ENCODE measurements around the gene STIM1. TPM values are rescaled to one million over a fixed set of nuclear protein-coding genes. Genes with fewer than 3 reads are reported as not detected.
"Not testable (repeated sequence)": the region's sequence is repeated elsewhere in the genome, so short reads cannot be mapped to it uniquely, and the experiment has no call there.

STIM1 gene
- total RNA-seq, 2 experiments from 2014 or later: 103 to 108 TPM

DNA sequence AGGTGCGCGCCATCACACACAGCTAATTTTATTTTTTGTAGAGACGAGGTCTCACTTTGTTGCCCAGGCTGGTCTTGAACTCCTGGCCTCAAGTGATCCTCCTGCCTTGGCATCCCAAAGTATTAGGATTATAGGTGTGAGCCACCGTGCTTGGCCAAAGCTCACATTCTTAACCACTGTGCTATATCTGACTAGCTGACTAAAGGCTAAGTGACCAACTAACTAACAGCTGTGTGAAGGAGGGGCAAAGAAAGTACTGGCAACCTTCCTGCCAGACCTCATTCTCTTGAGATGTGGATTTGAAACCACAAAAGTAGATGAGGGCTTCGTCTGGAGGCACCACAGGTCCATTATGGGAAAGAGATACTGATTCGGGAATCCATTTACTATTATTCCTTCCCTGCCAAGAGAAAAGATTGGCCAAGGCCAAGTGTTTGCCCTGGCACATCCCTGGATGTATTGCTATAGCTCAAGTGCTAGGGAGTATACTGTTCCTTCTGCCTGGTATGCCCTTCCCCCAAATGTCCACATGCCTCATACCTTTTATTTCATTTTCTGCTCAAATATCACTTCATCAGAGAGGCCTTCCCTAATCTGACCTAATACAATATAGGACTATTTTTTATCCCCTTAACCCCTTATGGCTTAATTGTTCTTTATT, 186.4 kb downstream of the STIM1 start:
- no peak overlapping the region for H3K27ac Mint-ChIP-seq
- ChIA-PET CTCF (interaction anchor here (0.6 to 1.7 kb wide), 8 partner anchors 9 to 187 kb away, joined by 3 to 8 read pairs (median 4); partner anchors contain the start of gene STIM1), POLR2A (no interaction called here)
- no peak overlapping the region for H3K4me3 Mint-ChIP-seq
- H3K36me3 Mint-ChIP-seq (ENCODE audit: low read depth): peaks cover 21% of the 10 kb centered on the region
- H3K9me3 Mint-ChIP-seq: peaks cover 3% of the 10 kb centered on the region
- no peak for DNase-seq
- H3K4me1 Mint-ChIP-seq: peaks cover 12% of the 10 kb centered on the region
- H3K27me3 Mint-ChIP-seq: no peaks in the 10 kb centered on the region

DNA sequence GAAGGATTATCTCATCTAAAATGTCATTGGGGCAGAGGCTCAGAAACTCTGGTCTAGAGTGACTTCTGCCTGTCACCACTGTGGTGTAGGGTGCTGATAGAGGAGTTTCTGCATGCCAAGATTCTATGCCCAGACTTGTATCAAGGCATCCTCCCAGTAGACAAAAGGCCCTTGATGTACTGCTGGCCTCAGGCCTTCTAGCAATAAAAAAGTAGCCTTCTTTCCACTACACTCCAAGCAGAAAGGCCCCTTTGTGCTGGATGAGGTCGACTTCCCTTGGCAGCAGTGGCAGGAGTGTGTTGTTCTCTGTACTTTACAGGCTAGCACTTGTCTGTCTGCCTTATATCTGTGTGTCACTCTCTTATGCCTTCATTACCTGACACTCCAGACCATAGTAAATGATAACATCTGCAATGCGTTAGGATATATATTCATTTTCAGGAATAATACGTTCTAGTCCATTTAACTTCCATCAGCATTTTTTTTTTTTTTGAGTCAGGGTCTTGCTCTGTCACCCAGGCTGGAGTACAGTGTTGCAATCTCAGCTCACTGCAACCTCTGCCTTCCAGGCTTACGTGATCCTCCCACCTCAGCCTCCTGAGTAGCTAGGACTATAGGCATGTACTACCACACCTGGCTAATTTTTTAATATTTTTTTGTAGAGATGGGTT, 189.6 kb downstream of the STIM1 start:
- Mint-ChIP-seq H3K9me3 (peaks cover 2% of the 10 kb centered on the region), H3K4me3 (no peak overlapping the region), H3K4me1 (peaks cover 11% of the 10 kb centered on the region), H3K36me3 (ENCODE audit: low read depth) (peaks cover 27% of the 10 kb centered on the region), H3K27me3 (no peaks in the 10 kb centered on the region), H3K27ac (peak overlapping the region; percentile 44)
- ChIA-PET POLR2A (no interaction called here), CTCF (interaction anchor here (0.7 to 1.5 kb wide), 2 partner anchors 13 to 18 kb away, joined by 3 read pairs; no protein-coding TSS in a partner anchor)
- DNase-seq: no peak

DNA sequence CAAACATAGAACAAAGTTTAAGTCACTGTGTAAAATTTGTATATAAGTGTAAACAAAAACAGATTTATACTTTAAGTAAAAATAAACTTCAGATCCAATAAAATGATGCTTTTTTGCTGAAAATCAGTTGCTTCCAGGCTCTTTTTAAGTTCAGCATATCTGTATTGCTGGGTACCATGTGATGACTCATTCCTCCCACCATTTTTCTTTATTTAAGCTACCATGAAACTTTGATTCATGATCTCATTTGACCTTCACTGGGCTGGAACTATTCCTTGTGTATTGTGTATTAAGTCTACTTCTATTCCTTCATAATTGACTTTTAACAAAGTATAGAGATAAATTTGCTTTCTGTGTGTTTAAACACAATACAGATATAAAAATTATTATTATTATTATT, 192.9 kb downstream of the STIM1 start:
- Mint-ChIP-seq H3K27me3 (no peaks in the 10 kb centered on the region), H3K27ac (no peak overlapping the region), H3K36me3 (ENCODE audit: low read depth) (peaks cover 44% of the 10 kb centered on the region), H3K9me3 (peaks cover 3% of the 10 kb centered on the region), H3K4me3 (no peak overlapping the region), H3K4me1 (peaks cover 8% of the 10 kb centered on the region)
- POLR2A ChIA-PET: no interaction called here
- CTCF ChIA-PET: interaction anchor here (1.7 to 2.3 kb wide), 2 partner anchors 11 to 25 kb away, joined by 5 to 6 read pairs; no protein-coding TSS in a partner anchor
- no peak for DNase-seq

DNA sequence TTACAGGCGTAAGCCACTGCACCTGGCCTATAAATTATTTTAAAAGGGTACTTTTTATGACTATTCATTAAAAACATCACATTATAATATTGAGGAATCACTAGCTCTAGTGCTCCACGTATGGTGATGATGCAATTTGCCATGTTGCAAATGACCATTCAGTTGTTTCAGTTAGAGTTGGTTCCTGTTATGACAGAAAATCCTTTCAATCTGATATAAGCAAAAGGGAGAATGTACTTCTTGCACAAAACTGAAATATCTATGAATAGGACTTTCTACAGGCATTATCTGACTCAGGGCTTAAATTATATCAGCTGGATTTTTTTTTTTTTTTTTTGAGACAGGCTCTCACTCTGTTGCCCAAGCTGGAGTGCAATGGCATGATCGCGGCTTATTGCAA, 193.5 kb downstream of the STIM1 start:
- Mint-ChIP-seq H3K36me3 (ENCODE audit: low read depth) (peaks cover 45% of the 10 kb centered on the region), H3K27ac (no peak overlapping the region), H3K4me3 (no peak overlapping the region), H3K9me3 (peaks cover 3% of the 10 kb centered on the region), H3K27me3 (no peaks in the 10 kb centered on the region), H3K4me1 (peaks cover 6% of the 10 kb centered on the region)
- POLR2A ChIA-PET: interaction anchor here (0.6 kb wide), 1 partner anchor 10 kb away, joined by 6 read pairs; no protein-coding TSS in a partner anchor
- CTCF ChIA-PET: interaction anchor here (0.6 to 2.3 kb wide), 4 partner anchors 10 to 193 kb away, joined by 3 to 6 read pairs (median 5); partner anchors contain the start of gene STIM1
- DNase-seq: no peak

DNA sequence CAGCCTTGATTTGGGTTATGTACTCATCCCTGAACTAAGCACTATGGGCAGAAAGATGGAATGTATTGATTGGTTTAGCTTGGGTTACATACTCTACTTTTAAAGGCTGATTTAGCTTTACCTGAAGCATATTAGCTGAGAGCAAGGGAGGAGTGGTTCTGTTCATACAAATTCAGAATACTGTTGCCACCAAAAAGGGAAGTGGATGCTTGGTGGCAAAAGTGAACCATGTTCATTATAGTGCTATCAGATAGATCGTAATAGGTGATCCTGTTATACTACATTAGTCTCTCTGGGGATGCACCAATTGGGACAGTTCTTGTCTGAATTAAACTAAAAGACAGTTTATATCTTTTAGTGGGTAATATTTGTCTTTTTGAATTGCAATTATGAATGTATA, 194.7 kb downstream of the STIM1 start:
- POLR2A ChIA-PET: no interaction called here
- CTCF ChIA-PET: interaction anchor here (0.6 to 2.3 kb wide), 4 partner anchors 9 to 195 kb away, joined by 3 to 6 read pairs (median 4); partner anchors contain the start of gene STIM1
- Mint-ChIP-seq H3K27me3 (no peaks in the 10 kb centered on the region), H3K27ac (no peak overlapping the region), H3K36me3 (ENCODE audit: low read depth) (peaks cover 46% of the 10 kb centered on the region), H3K4me1 (peaks cover 4% of the 10 kb centered on the region), H3K9me3 (peaks cover 3% of the 10 kb centered on the region), H3K4me3 (no peak overlapping the region)
- no peak for DNase-seq

DNA sequence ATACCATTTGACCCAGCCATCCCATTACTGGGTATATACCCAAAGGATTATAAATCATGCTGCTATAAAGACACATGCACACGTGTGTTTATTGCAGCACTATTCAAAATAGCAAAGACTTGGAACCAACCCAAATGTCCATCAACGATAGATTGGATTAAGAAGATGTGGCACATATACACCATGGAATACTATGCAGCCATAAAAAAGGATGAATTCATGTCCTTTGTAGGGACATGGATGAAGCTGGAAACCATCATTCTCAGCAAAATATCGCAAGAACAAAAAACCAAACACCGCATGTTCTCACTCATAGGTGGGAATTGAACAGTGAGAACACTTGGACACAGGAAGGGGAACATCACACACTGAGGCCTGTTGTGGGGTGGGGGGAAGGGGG, 197.7 kb downstream of the STIM1 start:
- CTCF ChIA-PET: not testable (repeated sequence)

DNA sequence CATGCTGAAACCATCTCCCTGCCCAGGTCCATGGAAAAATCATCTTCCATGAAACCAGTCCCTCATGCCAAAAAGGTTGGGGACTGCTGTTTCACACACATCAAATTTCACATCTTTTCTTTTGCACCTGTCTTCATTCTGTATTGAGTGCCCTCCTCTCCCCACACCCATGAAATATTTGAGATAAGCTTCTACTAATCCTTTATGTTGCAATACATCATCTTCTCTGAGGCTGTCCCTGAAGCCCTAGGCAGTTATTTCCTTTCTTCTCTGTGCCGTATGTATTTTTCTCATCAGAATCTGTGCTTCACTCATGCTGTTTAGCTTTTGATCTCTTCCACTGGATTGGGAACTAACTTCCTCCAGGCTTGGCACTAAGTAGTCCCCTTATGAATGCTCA, 199.2 kb downstream of the STIM1 start:
- peaks cover 3% of the 10 kb centered on the region for H3K9me3 Mint-ChIP-seq
- H3K4me3 Mint-ChIP-seq: no peak overlapping the region
- no peak for DNase-seq
- H3K27me3 Mint-ChIP-seq: no peaks in the 10 kb centered on the region
- H3K27ac Mint-ChIP-seq: no peak overlapping the region
- CTCF ChIA-PET: interaction anchor here (1.3 to 2.1 kb wide), 2 partner anchors 8 to 25 kb away, joined by 3 to 6 read pairs; no protein-coding TSS in a partner anchor
- POLR2A ChIA-PET: no interaction called here
- H3K4me1 Mint-ChIP-seq: peaks cover 20% of the 10 kb centered on the region
- peaks cover 68% of the 10 kb centered on the region for H3K36me3 Mint-ChIP-seq (ENCODE audit: low read depth)

More for the DNA sequence above, 197.7 kb downstream of the STIM1 start:
- Mint-ChIP-seq H3K36me3 (ENCODE audit: low read depth) (peaks cover 61% of the 10 kb centered on the region), H3K4me1 (peaks cover 15% of the 10 kb centered on the region)
- H3K4me3 Mint-ChIP-seq, H3K27ac Mint-ChIP-seq, DNase-seq, POLR2A ChIA-PET, H3K27me3 Mint-ChIP-seq, H3K9me3 Mint-ChIP-seq: not testable (repeated sequence)

DNA sequence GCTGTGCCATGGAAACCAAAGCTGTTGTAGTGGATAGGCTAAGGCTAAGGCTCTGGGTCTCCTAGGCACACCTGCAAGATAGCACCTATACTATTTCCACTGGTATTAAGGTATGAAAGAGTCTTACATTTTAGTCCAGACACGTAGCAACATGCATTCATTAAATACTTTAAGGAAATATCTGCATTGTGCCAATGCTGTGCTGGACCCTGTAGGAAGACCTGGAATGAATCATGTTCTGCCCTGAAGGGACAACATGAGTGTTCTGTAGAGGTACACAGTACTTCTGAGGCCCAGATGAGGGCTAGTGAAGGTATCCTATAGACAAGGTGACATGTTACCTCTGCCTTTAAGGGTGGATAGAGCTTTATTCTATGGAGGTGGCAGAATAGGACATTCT, 204.0 kb downstream of the STIM1 start:
- H3K27ac Mint-ChIP-seq: no peak overlapping the region
- peaks cover 71% of the 10 kb centered on the region for H3K36me3 Mint-ChIP-seq (ENCODE audit: low read depth)
- POLR2A ChIA-PET: interaction anchor here (0.6 kb wide), 1 partner anchor 11 kb away, joined by 6 read pairs; no protein-coding TSS in a partner anchor
- DNase-seq: no peak
- H3K4me1 Mint-ChIP-seq: peaks cover 31% of the 10 kb centered on the region
- CTCF ChIA-PET: interaction anchor here (0.8 to 2.2 kb wide), 8 partner anchors 10 to 210 kb away, joined by 3 to 11 read pairs (median 7); partner anchors contain the start of gene STIM1
- H3K4me3 Mint-ChIP-seq: no peak overlapping the region
- no peaks in the 10 kb centered on the region for H3K9me3 Mint-ChIP-seq
- H3K27me3 Mint-ChIP-seq: no peaks in the 10 kb centered on the region

DNA sequence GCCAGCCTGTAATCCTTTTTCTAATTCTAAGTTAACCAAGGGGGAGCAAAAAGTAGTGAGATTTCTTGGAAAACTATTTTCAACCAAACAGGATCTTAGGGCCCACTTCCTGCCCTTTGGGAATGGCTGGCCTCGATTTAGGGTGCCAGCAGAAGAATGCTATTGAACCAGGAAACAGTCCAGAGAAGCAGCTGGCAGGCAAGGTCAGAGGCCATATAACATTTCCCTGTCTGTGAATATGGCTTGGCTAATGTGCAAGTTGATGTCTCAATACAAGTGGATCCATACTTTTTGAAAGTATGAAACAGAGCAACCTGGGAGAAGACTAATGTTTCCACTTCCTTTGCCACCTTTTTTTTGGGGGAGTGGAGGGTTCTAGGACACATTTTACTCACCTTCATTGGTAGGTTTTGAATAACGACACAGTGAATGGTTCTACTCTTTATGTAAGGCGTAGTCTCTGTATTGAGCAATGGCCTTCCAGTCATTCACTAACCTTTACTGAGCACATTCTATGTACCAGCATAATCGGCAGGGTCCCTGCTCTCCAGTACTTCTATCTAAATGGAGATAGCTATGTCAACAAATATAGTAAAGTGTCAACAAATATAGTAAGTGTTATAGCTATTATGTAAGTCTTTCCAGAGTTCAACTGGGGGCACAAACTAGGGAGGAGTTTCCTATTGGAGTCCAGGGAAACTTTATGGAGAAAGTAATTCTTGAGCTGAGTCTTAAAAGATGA, 204.9 kb downstream of the STIM1 start:
- Mint-ChIP-seq H3K36me3 (ENCODE audit: low read depth) (peaks cover 72% of the 10 kb centered on the region), H3K9me3 (no peaks in the 10 kb centered on the region)
- CTCF ChIA-PET: interaction anchor here (1.0 to 2.2 kb wide), 5 partner anchors 10 to 219 kb away, joined by 3 to 11 read pairs (median 4); partner anchors contain the start of gene STIM1

DNA sequence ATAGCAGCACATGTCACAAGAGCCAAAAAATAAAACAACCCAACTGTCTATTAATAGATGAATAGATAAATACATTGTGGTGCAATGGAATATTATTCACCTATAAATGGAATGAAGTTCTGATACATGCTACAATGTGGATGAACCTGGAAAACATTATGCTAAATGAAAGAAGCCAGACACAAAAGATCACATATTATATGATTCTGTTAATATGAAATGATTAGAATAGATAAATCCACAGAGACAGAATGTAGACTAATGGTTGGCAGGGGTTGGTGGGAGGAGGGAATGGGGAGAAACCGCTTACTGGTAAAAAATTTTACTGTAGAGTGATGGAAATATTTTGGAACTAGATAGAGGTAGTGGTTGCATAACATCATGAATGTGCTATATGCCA, 206.2 kb downstream of the STIM1 start:
- POLR2A ChIA-PET: no interaction called here

More for the DNA sequence above, 204.9 kb downstream of the STIM1 start:
- Mint-ChIP-seq H3K4me1 (peaks cover 37% of the 10 kb centered on the region), H3K4me3 (no peak overlapping the region), H3K27me3 (no peaks in the 10 kb centered on the region), H3K27ac (no peak overlapping the region)
- DNase-seq: no peak
- POLR2A ChIA-PET: no interaction called here

DNA sequence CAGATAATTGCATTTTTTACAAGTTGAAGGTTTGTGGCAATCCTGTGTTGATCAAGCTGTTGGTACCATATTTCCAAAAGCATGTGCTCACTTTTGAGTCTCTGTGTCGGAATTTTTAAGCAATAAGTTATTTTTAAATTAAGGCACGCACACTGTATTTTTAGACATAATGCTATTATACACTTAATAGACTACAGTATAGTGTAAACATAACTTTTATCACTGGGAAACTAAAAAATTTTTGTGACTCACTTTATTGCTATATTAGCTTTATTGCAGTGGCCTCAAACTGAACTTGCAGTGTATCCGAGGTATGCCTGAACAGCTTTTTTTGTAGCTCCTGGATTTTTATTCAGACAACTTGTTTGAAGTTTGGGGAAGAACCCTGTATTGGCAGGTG, 207.9 kb downstream of the STIM1 start:
- DNase-seq: no peak
- Mint-ChIP-seq H3K27me3 (no peaks in the 10 kb centered on the region), H3K4me1 (peaks cover 44% of the 10 kb centered on the region), H3K9me3 (no peaks in the 10 kb centered on the region), H3K4me3 (no peak overlapping the region), H3K36me3 (ENCODE audit: low read depth) (peaks cover 67% of the 10 kb centered on the region), H3K27ac (no peak overlapping the region)
- POLR2A ChIA-PET: no interaction called here
- CTCF ChIA-PET: interaction anchor here (1.0 to 13.0 kb wide), 5 partner anchors 9 to 222 kb away, joined by 3 to 214 read pairs (median 12); partner anchors contain the start of genes RHOG and STIM1

More for the DNA sequence above, 206.2 kb downstream of the STIM1 start:
- Mint-ChIP-seq H3K4me1 (peaks cover 42% of the 10 kb centered on the region), H3K27ac (no peak overlapping the region), H3K27me3 (no peaks in the 10 kb centered on the region), H3K36me3 (ENCODE audit: low read depth) (peaks cover 69% of the 10 kb centered on the region), H3K4me3 (no peak overlapping the region), H3K9me3 (no peaks in the 10 kb centered on the region)
- CTCF ChIA-PET: interaction anchor here (1.5 to 2.2 kb wide), 3 partner anchors 8 to 220 kb away, joined by 4 to 11 read pairs (median 4); partner anchors contain the start of gene STIM1
- no peak for DNase-seq

DNA sequence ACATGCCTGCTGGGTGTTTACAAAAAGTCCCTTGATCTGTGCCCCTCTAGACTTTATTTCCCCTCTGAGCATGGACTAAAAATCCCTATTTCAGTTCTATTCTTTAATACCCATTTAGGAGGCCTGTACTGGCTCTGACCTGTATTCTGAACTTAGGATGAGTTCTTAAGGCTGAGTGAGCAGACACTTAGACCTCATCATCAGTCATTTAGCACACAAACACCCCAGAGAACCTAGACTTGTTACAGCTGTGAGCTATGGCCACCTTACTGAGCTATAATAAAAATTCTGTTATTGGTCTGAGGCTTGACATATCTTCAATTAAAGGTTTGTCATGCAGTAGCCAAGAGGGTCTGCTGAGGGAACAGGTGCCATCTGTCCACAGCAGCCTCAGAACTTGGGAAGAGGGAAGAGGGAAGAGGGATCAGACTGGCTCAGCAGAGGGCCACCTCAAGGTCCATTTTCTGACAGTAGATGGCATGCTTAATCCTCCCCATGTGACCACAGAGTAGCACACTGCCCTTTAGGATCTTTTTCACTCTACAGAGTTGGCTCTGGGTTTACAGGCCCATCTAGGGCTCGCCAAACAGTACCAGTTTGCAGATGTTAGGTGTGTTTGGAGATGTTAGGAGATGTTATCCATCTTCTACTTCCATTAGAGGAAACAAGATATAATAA, 209.0 kb downstream of the STIM1 start:
- Mint-ChIP-seq H3K4me3 (no peak overlapping the region), H3K27ac (no peak overlapping the region), H3K4me1 (peaks cover 47% of the 10 kb centered on the region), H3K9me3 (no peaks in the 10 kb centered on the region), H3K27me3 (no peaks in the 10 kb centered on the region), H3K36me3 (ENCODE audit: low read depth) (peaks cover 64% of the 10 kb centered on the region)
- ChIA-PET POLR2A (no interaction called here), CTCF (interaction anchor here (0.6 to 13.0 kb wide), 9 partner anchors 8 to 391 kb away, joined by 3 to 214 read pairs (median 4); partner anchors contain the start of genes RHOG and STIM1)
- no peak for DNase-seq

Measured in activated CD4-positive, alpha-beta T cell treated with anti-CD3 and anti-CD28 coated beads, Interleukin-2, amount 10 ng/mL, durations not matched to agents 7 days and 5 days (primary cell).